Measurements from ENCODE around the gene DCX.

Gene DCX

DNA sequence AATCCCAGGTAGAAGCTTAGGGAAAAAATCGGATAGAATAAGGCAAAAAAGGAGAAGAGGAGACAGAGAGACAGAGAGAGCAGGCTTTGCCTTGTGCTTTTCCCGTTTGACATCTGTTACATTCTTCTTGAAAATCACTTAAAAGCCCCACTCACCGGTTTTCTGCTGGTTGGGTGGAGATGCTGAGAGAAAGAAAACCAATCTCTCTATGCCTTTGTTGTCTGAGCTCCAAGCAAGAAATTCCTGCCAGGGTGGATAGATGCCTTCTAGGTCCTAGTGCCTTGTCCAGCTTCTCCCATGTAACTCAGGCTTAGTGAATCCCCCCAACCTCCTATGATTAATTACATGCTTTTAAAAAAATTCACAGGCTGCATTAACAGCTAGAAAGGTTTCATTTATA, at the start of gene DCX:
TSS of gene DCX (minus strand) at position 210 of the 400 bp plus-strand sequence. CDS start 1,794 bp downstream, outside the sequence.
- DNase-seq: no peak

DNA sequence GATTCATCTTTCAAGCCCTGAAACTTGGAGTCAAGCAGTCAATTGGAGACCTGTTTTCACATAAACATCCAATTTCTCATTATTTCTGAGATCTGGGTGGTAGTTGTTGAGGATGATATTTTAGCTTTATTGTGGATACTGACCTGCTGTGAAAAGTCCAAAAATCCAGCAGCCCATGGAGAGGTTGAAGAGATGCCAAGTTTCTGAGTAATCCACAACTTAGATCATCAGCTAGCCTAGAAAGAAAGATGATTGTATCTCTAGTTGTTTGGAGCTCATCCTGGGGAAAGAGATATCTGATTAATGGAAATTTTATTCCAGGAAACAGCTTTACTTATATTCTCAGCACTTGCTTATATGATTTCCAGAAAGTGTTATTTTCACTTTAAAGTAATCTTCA, 48.6 kb upstream of the DCX start:
- no peak for DNase-seq

DNA sequence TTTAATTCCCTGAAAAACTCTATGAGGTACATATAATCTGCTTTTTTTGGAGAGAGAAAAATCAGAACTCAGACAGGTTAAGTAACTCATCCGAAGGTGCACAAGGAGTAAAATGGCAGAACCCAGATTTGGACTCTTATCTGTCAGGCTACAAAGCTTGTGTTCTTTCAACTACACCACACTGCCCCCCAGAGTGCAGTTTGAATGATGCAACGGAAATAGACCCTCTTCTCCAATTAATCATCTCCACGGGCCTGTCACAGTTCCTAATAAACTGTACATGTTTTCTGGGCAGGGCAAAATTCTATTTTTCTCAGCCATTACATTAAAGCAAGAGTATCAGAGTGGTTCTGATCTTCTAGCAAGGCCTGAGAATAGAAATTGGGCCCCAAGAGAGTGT, 35.3 kb upstream of the DCX start:
- DNase-seq: no peak

DNA sequence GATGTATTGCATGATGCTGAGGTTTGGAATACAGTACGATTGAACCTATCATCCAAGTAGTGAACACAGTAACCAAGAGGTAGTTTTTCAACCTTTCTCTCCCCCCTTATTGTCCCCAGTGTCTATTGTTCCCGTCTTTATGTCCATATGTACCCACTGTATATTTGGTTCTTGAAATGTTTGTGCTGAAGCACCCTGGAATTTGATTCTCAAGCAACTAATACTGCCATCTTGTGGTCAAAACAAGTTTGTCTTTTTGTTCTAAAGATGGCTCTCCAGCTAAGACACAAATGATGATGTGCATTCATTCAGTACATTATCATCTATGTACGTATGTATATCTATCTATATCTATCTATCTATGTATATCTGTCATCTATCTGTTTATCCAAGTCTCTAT, 33.5 kb upstream of the DCX start:
- no peak for DNase-seq

DNA sequence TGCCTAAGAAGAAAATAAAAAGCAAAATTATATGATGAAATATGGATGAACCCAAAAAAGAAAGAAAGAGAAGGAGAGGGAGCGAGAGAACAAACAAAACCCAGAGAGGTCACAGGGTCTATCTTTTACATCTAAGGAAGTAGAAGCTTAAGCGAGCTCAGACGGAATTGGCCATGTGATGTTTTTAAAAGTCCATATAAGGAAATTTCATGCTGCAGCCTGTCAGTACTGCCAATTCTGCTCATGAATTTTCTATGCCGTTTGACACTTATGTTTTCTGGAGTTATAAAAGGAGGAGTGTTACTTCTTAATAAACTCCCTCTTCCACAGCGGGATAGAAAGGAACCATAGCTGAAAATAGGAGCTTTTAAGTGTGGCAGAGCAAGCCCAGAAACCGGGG, 32.9 kb upstream of the DCX start:
- DNase-seq: no peak

DNA sequence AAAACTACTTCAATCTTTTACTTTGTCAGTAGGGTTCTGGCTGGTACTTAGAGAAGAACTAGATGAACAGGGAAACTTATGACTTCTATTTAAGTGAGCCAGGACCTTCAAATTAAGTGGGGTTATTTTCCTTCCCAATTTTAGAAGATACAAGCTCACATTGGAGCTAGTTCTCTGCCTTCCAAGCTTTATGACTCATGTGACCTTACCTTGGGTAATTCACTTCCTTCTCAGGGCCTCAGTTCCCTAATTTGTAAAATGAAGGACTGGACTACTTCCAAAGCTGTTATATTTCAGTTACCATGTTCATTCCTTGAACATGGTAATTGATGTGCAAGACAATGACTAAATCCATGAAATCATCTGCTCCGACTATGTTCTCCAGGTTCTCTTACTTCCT, 32.0 kb upstream of the DCX start:
- DNase-seq: no peak

DNA sequence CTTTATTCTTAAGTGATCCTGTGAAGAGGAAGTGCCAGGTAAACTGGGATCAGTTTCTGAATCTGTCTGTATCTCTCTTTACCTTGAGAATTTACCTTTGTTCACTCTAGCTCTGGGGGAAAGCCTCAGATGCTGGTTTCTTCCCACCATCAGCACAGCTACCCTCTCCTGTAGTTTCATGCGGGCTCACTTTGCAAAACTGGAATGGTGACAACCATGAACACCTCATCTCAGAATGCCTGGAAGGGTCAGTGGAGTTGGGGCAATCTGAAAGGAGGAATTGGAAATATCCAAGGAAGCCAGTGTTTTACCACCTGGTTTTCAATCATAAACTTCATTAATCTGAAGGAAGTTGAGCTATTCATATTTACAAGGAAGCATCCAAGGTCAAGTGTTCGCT, 30.8 kb upstream of the DCX start:
- DNase-seq: no peak

DNA sequence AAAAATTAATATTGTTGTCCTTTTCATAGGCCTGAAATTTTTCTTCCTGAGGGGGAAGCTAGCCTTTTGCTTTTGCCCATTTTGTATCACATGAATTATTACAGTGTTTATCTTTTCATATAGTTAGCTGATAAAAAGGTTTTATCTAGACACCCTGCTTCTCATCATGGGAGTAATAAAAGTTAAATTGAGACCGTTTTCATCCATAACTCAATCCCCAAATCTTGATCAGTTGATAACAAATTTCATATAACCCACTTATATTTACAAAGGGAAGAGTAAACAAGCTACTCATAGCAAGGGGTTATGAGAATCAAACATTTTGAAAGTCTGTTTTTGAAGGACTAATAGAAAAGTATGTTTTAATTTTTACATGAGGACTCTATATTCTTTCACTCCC, 23.5 kb upstream of the DCX start:
- DNase-seq: no peak

DNA sequence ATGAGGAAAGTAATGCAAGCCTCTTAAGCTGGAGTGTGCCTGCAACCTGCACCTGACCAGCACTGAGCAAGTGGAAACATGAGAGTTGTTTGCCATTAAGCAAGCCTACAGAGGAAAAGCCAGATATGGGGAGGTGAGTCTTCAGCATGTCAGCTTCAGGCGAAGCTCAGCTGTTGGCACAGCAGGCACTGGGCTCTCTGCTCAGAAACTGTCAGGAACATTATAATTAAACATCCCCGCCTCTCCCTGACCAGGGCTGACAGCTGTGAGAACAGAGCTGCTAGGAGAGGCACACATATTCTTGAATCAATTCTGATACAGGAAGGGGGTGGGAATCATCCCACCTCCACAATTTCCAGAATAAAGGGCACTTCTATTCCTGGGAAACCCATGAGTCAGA, 19.0 kb upstream of the DCX start:
- no peak for DNase-seq

DNA sequence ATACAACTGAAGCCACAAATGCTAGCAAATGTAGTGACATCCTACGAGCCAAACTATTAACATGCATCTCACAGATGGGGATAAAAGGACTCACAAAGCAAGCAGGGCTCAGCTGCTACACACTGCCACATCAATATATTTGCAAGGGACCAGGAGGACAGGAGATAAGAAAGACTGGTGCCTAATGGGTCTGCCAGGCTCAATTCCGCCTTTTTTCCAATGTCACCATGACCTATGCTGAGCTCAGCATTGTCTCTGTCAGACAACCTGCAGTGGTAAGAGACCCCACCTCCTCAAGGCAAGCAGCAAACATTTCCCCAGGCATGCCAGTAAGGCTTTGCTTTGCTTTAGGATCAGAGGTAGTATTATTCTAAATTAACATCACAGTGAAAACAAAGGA, 435 bp downstream of the DCX start:
- DNase-seq: no peak

DNA sequence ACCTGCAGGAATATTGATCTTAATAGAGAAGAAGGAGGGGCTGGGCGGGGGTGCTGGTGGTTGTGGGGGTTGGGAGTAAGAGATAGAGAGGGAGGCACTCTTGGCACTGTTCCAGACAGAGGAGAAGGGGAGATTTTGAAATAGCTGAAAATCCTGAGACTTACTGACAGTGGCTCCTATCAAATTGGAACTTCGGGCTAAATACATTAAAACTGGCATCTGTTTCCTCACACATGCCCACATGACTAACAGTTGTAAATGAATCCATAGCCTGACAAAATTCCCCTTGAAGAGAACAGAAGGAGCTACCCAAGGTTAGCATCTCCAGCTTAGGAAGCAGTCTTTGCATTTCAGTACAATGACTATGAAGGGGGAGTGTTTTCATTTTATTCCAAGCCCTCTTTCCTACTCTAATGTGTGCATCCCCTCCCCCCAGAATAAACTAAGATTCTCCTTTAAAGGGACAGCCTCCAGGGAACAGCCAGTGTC, 1.4 kb downstream of the DCX start:
- no peak for DNase-seq

DNA sequence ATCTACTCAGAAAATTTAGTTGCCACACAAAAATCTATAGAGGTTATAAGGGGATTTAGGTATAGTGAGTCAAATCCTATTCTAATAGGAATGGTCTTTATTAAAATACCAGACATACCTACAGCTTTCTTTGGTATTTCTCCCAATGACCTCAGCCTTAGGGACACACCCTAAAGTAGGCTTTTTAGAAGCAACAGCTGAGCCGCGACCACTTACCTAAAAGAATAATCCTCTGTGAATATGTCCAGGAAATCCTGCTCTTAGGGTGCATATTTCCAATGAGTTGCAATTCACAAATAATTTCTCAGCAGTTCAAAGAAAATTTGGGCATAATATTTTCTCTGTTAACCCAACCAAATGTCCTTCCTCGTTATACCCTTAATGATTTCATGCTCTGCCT, 2.7 kb downstream of the DCX start:
- DNase-seq: no peak

DNA sequence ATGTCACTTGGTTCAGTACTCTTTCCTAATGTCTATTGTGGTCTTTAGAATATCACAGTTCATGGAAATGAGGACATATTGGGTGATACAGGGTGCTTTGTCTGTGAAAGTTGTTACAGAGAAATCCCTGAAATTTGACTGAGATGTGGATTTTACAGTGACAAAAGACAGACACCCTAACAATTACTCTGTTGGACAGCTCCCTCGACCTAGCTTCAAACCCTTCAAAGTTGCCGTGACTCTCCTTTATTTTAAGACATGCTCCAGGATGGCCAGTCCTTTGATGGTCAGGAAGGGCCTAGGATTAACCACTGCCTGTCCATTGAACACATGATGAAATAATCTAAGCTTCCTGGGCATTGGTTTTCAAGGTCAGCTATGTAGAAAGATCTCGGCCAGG, 4.0 kb downstream of the DCX start:
- no peak for DNase-seq

DNA sequence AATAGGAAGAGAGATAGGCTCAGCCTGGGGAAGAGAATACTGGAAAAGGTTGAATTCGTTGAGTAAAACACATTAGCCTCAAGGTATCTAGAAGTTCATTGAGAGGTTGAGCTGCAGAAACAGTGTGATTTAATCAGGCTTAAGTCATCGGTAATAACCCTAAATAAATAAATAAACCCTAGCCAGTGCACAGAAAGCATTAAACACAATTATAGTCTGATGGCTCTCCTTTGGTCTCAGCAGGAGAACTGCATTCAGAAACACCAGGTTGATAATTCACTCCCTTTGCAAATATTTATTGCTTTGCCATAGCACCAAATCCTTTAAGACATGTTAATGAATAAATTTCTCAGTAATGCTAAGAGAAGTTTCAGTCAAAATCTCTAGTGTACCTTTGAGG, 9.6 kb downstream of the DCX start:
- no peak for DNase-seq

DNA sequence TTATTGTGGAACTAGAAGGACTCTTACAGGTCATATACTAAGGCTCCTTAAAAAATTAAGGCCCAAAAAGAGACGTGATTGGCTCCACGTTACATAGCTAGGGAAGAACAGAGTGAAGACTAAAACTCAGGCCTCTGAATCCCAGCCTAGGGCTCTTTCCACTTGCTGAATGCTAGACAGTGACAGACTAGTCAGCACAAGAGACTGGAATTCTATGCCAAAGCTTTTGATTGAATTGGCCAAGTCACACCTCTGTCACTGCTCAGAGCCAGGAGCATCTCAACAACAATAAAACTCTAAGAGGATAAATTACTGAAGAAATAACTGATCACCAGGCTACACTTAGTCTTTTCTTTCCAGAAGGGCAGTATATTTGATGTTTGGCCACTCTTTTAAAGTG, 16.8 kb downstream of the DCX start:
- no peak for DNase-seq

DNA sequence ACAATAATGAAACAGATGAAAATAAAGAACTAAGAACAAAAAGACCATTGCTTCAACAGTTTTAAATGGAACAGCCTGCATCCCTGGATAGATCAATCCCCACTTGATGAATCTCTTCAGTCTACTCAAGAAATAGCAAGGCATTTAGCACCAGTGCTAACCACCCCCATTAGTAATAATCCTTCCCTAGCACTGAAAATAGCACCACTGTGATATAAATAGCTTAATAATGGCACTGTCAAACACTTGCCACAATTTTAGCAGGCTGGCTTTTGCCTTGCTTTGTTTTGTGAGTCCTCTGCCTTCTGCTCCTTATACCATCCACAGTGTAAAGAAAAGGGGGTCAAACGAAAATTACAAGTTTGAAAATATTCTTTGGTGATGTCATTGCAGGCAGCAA, 17.4 kb downstream of the DCX start:
- DNase-seq: no peak

DNA sequence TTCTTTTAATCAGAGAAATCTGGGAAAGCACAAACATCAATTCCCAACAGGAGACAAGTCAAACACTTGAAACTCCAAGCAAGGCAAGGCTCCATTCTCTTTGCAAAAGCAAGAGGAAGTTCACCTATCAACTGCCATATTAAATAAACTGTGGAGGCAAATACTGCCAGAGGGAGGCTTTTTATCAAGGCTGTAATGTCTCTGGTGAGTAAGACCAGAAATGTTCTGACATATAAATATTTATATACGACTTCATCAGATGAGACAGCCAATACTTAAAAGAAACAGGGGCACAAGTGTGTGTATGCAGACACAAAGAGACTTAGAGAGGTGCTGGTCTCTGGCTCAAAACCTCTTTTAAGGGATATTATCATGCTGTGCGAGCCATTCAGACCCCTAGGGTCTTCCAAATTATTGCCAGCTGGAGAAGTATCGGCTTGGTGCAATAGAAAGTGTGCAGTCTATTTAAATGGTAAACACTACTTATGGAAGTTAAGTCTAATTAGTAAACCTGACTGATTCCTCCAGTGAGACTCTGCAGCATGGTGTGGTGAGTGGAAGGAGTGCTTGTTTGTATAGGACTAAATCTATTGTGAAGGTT, 24.4 kb downstream of the DCX start:
- DNase-seq: no peak

DNA sequence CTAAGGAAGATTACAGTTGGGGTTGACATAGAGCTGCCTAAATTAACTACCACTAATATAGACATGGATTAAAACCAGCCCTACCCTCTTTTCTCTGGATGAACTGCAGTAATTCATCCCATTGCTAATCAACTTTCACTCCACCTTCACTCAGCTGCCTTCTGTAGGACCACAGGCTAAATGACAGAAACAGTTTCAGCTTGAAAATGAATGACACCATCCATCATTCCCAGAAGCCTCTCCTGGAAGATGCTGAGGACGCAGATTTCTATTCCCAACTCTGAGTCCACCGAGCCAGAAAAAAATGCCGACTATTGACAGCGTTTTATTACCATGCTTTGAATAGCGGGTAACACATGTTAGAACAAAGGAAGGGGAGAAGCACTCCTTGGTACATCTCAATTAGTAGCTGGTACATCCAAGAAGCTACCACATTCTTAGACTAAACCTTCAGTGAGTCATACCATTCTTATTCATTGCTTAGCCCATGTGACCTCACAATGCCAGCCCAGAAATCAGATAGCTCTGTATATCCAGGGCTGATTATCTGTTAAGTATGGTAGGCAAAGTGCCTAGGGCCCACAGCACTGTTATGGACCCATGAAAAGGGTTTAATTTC, 25.3 kb downstream of the DCX start:
- no peak for DNase-seq

DNA sequence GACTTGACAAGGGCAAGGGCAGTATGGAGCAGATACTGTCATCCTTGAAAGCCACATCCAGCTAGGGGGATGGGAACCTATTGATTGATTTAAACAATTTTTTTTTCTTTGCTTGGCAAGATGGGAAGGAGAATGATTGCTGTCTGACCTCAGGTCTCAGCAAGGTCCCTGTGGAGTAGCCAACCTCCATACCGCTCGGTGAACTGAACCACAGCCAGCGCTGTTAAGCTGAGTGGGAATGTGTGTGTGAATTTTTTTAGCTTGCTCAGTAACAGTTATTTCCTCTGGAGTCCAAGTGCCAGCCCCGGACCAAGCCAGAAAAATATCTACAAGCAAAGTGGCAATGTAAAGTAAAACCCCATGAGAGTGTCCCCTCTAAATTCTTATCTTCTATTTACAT, 25.9 kb downstream of the DCX start:
- DNase-seq: no peak

DNA sequence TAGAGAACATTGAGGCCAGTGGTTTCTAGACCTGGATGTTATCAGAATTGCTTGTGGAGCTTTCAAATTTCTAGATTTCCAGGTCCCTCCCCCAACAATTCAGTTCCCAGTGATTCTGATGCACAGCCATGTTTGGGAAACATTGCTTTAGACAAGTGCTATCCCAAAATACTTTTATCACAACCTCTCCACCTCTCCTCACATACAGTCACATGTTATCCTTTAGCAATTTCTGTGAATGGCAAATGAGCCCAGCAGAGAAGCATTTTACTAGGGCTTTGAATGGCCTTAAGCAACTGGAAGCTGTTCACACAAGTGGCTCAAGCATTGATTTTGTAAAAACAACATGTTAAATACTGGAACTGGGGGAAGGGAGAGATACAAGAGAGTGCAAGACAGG, 29.7 kb downstream of the DCX start:
- no peak for DNase-seq

DNA sequence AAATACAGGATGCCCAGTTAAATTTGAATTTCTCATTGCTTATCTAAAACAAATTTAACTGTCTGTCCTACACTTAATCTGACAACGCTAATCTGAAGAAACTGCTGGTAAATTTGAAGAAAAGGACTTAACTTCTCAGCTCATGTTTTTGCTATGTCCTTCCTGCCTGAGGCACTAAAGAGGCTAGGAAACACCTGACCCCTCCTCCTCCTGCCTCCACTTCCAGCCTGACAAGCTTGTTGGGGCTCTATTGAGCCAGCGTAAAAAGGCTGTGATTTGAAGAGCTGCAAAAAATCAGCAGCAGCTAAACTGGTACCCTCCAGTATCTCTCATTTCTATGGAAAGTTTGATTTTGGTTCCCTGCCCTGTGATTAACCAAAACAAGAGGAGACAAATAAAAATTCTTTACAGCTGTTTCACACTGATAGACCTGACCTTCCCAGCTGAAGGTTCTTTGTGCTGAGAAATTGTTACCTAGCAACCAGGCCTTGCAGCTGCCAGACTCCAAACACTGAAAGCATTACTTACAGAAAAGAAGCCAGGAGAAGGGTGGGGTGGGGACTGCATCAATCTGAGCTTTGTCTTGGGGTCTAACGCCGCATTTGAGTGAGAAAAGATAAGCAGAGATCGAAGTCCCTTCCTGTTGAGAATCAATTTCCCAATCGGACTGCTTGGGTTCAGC, 35.0 kb downstream of the DCX start:
- no peak for DNase-seq

DNA sequence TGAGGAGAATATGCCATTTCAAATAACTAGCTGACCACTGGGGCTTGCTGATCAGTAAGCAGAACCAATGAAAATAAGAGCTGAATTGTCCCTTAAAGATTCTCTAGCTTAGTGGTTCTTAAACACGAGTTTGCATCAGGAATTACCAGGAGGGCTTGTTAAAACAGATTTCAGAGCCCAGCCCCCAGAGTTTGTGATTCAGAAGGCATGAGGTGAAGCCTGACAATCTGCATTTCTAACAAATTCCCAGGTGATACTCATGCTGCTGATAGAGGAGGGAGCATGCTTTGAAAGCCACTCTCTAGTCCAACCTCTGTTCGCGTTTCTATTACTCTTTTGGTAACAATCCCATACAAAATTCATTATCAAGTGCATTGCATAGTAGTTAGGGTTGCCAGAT, 35.5 kb downstream of the DCX start:
- DNase-seq: no peak

DNA sequence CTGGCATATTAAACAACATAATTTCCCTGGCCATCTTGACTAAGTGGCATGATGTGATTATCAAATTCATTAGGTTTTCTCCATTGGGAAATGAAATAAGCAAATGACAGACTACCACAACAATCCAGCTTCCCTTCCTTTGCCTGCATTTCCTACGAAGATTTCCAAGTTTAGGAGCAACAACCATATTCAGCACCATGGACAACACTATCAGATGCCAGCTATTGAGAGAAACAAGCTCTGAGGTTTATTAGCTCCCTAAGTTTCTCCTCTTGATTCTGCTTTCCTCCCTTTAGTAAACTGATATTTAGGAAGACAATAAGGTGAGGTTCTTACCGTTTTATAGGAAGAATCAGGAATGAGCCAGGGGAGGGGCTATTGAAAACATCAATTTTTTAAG, 36.2 kb downstream of the DCX start:
- no peak for DNase-seq

DNA sequence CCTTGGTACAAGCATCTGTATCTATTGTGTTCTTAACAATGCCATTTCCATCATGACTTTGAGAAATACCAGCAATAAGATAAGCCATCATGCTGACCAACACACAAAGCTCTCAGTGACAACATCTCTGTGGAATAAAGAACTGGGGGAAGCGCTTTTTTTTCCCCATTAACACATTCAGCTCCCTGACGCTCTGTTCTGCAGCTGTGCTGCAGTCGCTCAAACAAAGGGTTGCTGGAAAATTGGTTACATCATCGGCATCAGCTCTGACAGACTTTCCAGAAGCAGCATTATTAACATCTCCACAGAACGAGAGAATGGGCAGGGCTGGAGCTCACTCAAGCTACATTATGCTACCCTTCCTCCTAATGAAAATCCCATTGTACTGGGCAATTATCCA, 39.9 kb downstream of the DCX start:
- DNase-seq: no peak
